Measurements from ENCODE around the gene PRDX3. TPM values are rescaled to one million over a fixed set of nuclear protein-coding genes. Genes with fewer than 3 reads are reported as not detected.
A peak's percentile ranks its signal among the peaks of the same experiment; 100 is the strongest.

PRDX3 gene
- total RNA-seq, result 10 to 100 TPM; 12.5 to 17.4 (median 15.3) TPM
- total RNA-seq (2013), result 48.5 TPM

DNA sequence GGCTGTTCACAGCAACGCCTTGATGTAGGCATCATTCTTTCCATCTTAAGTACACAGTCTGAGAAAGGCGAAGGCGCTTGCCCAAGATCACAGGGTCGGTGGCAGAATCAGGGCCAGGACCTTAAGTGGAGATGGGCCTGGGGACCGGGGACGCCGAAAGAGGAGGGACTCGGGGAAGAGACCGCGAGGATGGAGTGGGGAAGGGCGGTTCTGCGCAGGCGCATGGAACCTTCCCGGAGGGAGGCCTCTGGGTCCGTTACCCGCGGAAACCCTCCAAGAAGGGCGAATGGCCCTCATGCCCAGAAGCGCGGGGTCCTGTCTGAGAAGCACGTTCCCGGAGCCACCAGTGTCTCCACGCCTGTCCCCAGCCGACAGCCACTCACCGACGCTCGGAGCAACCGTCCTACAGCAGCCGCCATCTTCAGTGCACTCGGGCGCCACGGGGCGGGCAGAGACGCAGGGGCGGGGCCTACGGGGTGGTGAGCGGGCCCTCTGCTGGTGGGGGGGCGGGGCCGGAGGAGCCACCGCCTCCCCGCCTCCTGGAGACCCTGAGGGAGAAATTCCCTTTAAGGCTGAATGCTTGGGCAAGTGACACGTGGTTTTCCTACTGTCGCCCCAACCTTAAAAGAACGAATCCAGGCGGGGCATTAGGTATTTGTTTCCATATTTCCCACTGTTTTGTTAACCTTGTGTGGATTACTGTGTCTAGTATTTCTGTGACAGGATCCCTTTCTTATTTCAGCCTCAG is at the start of gene PRDX3:
TSS of gene PRDX3 (minus strand) at position 441 of the 748 bp plus-strand sequence. CDS start at position 419, 22 bp downstream.
- Mint-ChIP-seq H3K9me3 (no peaks in the 10 kb centered on the region), H3K36me3 (no peaks in the 10 kb centered on the region), H3K27ac (peak within 1 kb of the TSS; percentile 87 to 98), H3K4me1 (peaks cover 6 to 13% of the 10 kb centered on the region in 2 donors), H3K27me3 (ENCODE audit: low read depth in 2 of 2) (no peaks in the 10 kb centered on the region), H3K4me3 (peak within 1 kb of the TSS; percentile 97)
- peak; percentile 98 to 99 (median 99) for ATAC-seq
- H3K36me3 ChIP-seq (ENCODE audit: control insufficient read depth, insufficient read depth, low read length), result peaks cover 6% of the 10 kb centered on the region
- intact Hi-C loops (cut with micrococcal nuclease), result loop anchor here (1.0 to 5.0 kb wide), 3 partner anchors 13 to 96 kb away; partner anchors contain the start of genes EIF3A, GRK5 and SFXN4
- H3K4me3 ChIP-seq (ENCODE audit: low read length), result peak within 1 kb of the TSS; percentile 96
- TF ChIP-seq, protein P1, sequence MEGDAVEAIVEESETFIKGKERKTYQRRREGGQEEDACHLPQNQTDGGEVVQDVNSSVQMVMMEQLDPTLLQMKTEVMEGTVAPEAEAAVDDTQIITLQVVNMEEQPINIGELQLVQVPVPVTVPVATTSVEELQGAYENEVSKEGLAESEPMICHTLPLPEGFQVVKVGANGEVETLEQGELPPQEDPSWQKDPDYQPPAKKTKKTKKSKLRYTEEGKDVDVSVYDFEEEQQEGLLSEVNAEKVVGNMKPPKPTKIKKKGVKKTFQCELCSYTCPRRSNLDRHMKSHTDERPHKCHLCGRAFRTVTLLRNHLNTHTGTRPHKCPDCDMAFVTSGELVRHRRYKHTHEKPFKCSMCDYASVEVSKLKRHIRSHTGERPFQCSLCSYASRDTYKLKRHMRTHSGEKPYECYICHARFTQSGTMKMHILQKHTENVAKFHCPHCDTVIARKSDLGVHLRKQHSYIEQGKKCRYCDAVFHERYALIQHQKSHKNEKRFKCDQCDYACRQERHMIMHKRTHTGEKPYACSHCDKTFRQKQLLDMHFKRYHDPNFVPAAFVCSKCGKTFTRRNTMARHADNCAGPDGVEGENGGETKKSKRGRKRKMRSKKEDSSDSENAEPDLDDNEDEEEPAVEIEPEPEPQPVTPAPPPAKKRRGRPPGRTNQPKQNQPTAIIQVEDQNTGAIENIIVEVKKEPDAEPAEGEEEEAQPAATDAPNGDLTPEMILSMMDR (IDR thresholded peaks at IDR 0.05), result peak; percentile 14
- 0% methylated on average over 45 of the region's 45 CpGs for WGBS (ENCODE audit: insufficient coverage)
- peak within 1 kb of the TSS; percentile 75 for H3K27ac ChIP-seq (ENCODE audit: low read length)
- H3K27me3 ChIP-seq (ENCODE audit: control insufficient read depth, insufficient read depth, low read length), result no peaks in the 10 kb centered on the region
- no peaks in the 10 kb centered on the region for H3K9me3 ChIP-seq (ENCODE audit: control insufficient read depth, insufficient read depth, low read length)
- peaks cover 19% of the 10 kb centered on the region for H3K4me1 ChIP-seq (ENCODE audit: control insufficient read depth, insufficient read depth, low read length)
- DNase-seq, result peak; percentile 90 to 94

DNA sequence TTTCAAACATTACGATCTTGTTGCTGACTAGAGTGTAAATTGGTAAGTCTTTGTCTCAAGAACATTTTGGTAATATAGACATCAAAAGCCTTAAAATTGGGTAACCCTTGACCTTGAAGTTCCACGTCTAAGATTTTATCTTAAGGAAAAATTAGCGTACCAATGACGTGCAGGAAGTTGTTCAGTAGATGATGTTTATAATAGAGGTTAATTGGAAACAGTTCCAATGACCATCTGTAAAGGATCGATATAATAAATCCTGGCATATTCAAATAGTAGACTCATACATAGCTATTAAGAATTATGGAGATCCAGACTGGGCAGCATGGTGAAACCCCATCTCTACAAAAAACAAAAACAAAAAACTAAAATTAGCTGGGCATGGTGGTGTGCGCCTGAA is 49.2 kb upstream of the PRDX3 start:
- H3K27me3 Mint-ChIP-seq (ENCODE audit: low read depth in 2 of 2), result no peaks in the 10 kb centered on the region
- TF ChIP-seq, protein P1 (IDR thresholded peaks at IDR 0.05), result no peak
- peaks cover 39 to 46% of the 10 kb centered on the region in 2 donors for H3K4me1 Mint-ChIP-seq
- H3K4me3 Mint-ChIP-seq, result no peak overlapping the region
- H3K27ac Mint-ChIP-seq, result no peak overlapping the region
- Histone ChIP-seq H3K27me3 (ENCODE audit: control insufficient read depth, insufficient read depth, low read length) (no peaks in the 10 kb centered on the region), H3K27ac (ENCODE audit: low read length) (no peak overlapping the region), H3K4me3 (ENCODE audit: low read length) (no peak overlapping the region), H3K9me3 (ENCODE audit: control insufficient read depth, insufficient read depth, low read length) (no peaks in the 10 kb centered on the region), H3K36me3 (ENCODE audit: control insufficient read depth, insufficient read depth, low read length) (no peaks in the 10 kb centered on the region), H3K4me1 (ENCODE audit: control insufficient read depth, insufficient read depth, low read length) (peaks cover 1% of the 10 kb centered on the region)
- DNase-seq, result no peak
- no peaks in the 10 kb centered on the region for H3K36me3 Mint-ChIP-seq
- intact Hi-C loops (cut with micrococcal nuclease), result no loop called here
- no peaks in the 10 kb centered on the region for H3K9me3 Mint-ChIP-seq
- no peak for ATAC-seq
- 92% methylated on average over 5 of the region's 6 CpGs for WGBS (ENCODE audit: insufficient coverage)

DNA sequence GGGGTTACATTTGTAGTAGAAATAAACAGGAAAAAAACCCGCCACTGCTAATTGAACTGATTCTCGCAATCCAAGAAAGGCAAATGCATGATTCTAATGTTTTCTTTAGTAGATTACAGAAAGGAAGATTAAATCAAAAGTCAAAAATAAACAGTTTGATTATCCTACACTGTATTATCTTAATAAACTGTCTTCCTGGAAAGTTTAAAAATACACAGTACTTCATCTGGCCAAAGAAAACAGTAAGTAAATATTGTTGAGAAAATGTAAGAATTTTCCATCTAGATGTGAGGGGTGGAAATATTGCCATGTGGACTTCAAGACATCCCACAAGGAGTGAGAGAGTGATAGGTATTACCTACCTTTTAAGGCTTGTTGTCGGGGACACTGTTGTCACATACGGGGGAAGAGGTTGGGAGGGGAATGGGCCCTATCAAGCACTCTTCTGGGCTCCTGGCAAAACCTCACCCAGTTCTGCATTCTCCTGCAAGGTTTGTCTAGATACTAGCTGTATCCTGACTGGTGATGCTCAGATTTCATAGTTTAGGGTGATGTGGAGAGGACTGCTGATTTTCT is 46.6 kb upstream of the PRDX3 start:
- H3K27ac ChIP-seq (ENCODE audit: low read length), result no peak overlapping the region
- DNase-seq, result no peak
- no peaks in the 10 kb centered on the region for H3K27me3 ChIP-seq (ENCODE audit: control insufficient read depth, insufficient read depth, low read length)
- no peaks in the 10 kb centered on the region for H3K36me3 ChIP-seq (ENCODE audit: control insufficient read depth, insufficient read depth, low read length)
- TF ChIP-seq, protein P1 (IDR thresholded peaks at IDR 0.05), result no peak
- ATAC-seq, result no peak
- Mint-ChIP-seq H3K27ac (no peak overlapping the region), H3K9me3 (no peaks in the 10 kb centered on the region), H3K4me3 (no peak overlapping the region), H3K36me3 (no peaks in the 10 kb centered on the region), H3K4me1 (peaks cover 34 to 38% of the 10 kb centered on the region in 2 donors), H3K27me3 (ENCODE audit: low read depth in 2 of 2) (no peaks in the 10 kb centered on the region)
- no peaks in the 10 kb centered on the region for H3K4me1 ChIP-seq (ENCODE audit: control insufficient read depth, insufficient read depth, low read length)
- H3K4me3 ChIP-seq (ENCODE audit: low read length), result no peak overlapping the region
- intact Hi-C loops (cut with micrococcal nuclease), result no loop called here
- 93% methylated on average over 3 of the region's 4 CpGs for WGBS (ENCODE audit: insufficient coverage)
- no peaks in the 10 kb centered on the region for H3K9me3 ChIP-seq (ENCODE audit: control insufficient read depth, insufficient read depth, low read length)
